Left kidney (tissue), 1 donor: Measurements from ENCODE around the gene FAM83C. TPM values are rescaled to one million over a fixed set of nuclear protein-coding genes. Genes with fewer than 3 reads are reported as not detected.

ENCODE experiments used
- polyA plus RNA-seq: library from polyadenylated mRNA; unstranded; fragments of 120-200 nt; gene quantifications from one replicate; pipeline ENCODE4 v1.2.1, GENCODE V29; 2013; ENCODE audit not compliant: insufficient read length

Gene FAM83C
- polyA plus RNA-seq, 1 donor, result not detected

Other genes starting within 250 kb of the FAM83C start
- gene TRPC4AP, start 199.6 kb downstream of the FAM83C start, polyA plus RNA-seq, result 70.6 TPM
- 16.6 TPM for gene EDEM2, start 145.1 kb downstream of the FAM83C start, polyA plus RNA-seq
- 6.9 TPM for gene PROCR, start 120.4 kb downstream of the FAM83C start, polyA plus RNA-seq
- gene MMP24, start 65.7 kb downstream of the FAM83C start, polyA plus RNA-seq, result 1.8 TPM
- gene MMP24OS, start 14.3 kb downstream of the FAM83C start, polyA plus RNA-seq, result 34.9 TPM
- 126 TPM for gene EIF6, start 7.7 kb downstream of the FAM83C start, polyA plus RNA-seq
- 64.2 TPM for gene UQCC1, start 119.5 kb upstream of the FAM83C start, polyA plus RNA-seq
- 0.08 TPM for gene GDF5, start 145.8 kb upstream of the FAM83C start, polyA plus RNA-seq
- gene CEP250, start 163.2 kb upstream of the FAM83C start, polyA plus RNA-seq, result 66.0 TPM
- not detected for gene C20orf173, start 237.2 kb upstream of the FAM83C start, polyA plus RNA-seq
- gene ERGIC3, start 249.7 kb upstream of the FAM83C start, polyA plus RNA-seq, result 360 TPM